CD4-positive, alpha-beta memory T cell (primary cell): Measurements from ENCODE around the gene OR6V1. TPM values are rescaled to one million over a fixed set of nuclear protein-coding genes. Genes with fewer than 3 reads are reported as not detected.

Source experiments
- CTCF ChIA-PET: fragments of 350-600 bp; sonication (Branson Sonifier 250); formaldehyde crosslinking; loops from one replicate; lab custom pipeline; 2021; ENCODE audit warnings: inconsistent platforms; ENCODE audit not compliant: partially characterized antibody; lab: Charles Lee
- POLR2A ChIA-PET: fragments of 350-600 bp; sonication (Branson Sonifier 250); formaldehyde crosslinking; loops from one replicate; lab custom pipeline; 2021; ENCODE audit not compliant: partially characterized antibody; lab: Charles Lee
- DNase-seq, 5 donors: peaks; one replicate each; pipeline versions ENCODE4 v3.0.0 to v3.0.0-alpha.2; 2020 to 2022; ENCODE audit warnings: mixed read lengths in 1 of 5
- H3K27ac ChIP-seq: one replicate; pipeline ENCODE4 v1.7.0; 2013; ENCODE audit warnings: low read depth, low read length
- H3K27me3 ChIP-seq: 2 replicates; pipeline ENCODE4 v1.7.0; 2013; ENCODE audit warnings: mild to moderate bottlenecking, low read length, moderate library complexity; ENCODE audit not compliant: insufficient read depth
- H3K36me3 ChIP-seq: 2 replicates; pipeline ENCODE4 v1.7.0; 2013; ENCODE audit warnings: mild to moderate bottlenecking, low read length, moderate library complexity; ENCODE audit not compliant: insufficient read depth
- H3K4me1 ChIP-seq: 2 replicates; pipeline ENCODE4 v1.7.0; 2013; ENCODE audit warnings: mild to moderate bottlenecking, low read length, moderate library complexity; ENCODE audit not compliant: insufficient read depth
- H3K4me3 ChIP-seq, 2 donors: one replicate each; pipeline ENCODE4 v1.7.0; 2013; ENCODE audit warnings: low read length in 2 of 2, mild to moderate bottlenecking in 1 of 2
- H3K9me3 ChIP-seq, 2 donors: one replicate each; pipeline ENCODE4 v1.7.0; 2013; ENCODE audit warnings: low read length in 2 of 2, control low read depth in 1 of 2; ENCODE audit not compliant: control insufficient read depth in 1 of 2
- H3K27ac Mint-ChIP-seq, 7 donors: one replicate each; pipeline ENCODE4 v1.8.0; 2020 to 2021; ENCODE audit warnings: mixed read lengths in 7 of 7, mild to moderate bottlenecking in 6 of 7, inconsistent platforms in 3 of 7, moderate library complexity in 3 of 7
- H3K27me3 Mint-ChIP-seq, 2 donors: one replicate each; pipeline ENCODE4 v1.8.0; 2020 to 2021; ENCODE audit warnings: mixed read lengths in 2 of 2
- H3K36me3 Mint-ChIP-seq, 2 donors: one replicate each; pipeline ENCODE4 v1.8.0; 2020 to 2021; ENCODE audit warnings: mixed read lengths in 2 of 2, inconsistent platforms in 1 of 2, mild to moderate bottlenecking in 1 of 2
- H3K4me1 Mint-ChIP-seq, 4 donors: one replicate each; pipeline ENCODE4 v1.8.0; 2020 to 2021; ENCODE audit warnings: mixed read lengths in 4 of 4, mild to moderate bottlenecking in 1 of 4
- H3K4me3 Mint-ChIP-seq, 8 donors: one replicate each; pipeline ENCODE4 v1.8.0; 2020 to 2021; ENCODE audit warnings: mixed read lengths in 8 of 8, mild to moderate bottlenecking in 7 of 8, moderate library complexity in 6 of 8, inconsistent platforms in 3 of 8
- H3K9me3 Mint-ChIP-seq, 8 donors: one replicate each; pipeline ENCODE4 v1.8.0; 2020 to 2021; ENCODE audit warnings: mixed read lengths in 8 of 8, mild to moderate bottlenecking in 5 of 8, inconsistent platforms in 3 of 8, moderate library complexity in 1 of 8
- intact Hi-C: fragments of 100-400 bp; cut with micrococcal nuclease; formaldehyde crosslinking; loops from one replicate; pipeline ENCODE4 v1.15.1; 2023
- polyA plus RNA-seq, 2 donors: library from polyadenylated mRNA; unstranded; fragments of 300-500 nt; fragmentation: Illumina TruSeq; gene quantifications; one replicate each; pipeline ENCODE4 v1.2.3, GENCODE V29; 2021
- total RNA-seq, 2 experiments: library from RNA; stranded (reverse); gene quantifications; one replicate each; pipeline ENCODE4 v1.2.3, GENCODE V29; 2021

The OR6V1 gene, protein sequence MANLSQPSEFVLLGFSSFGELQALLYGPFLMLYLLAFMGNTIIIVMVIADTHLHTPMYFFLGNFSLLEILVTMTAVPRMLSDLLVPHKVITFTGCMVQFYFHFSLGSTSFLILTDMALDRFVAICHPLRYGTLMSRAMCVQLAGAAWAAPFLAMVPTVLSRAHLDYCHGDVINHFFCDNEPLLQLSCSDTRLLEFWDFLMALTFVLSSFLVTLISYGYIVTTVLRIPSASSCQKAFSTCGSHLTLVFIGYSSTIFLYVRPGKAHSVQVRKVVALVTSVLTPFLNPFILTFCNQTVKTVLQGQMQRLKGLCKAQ
- not detected for total RNA-seq
- not detected for polyA plus RNA-seq

- Mint-ChIP-seq H3K27ac (no peak within 1 kb of the TSS), H3K27me3 (peaks cover 6 to 16% of the 10 kb centered on the region in 2 donors), H3K9me3 (peaks cover 0 to 2% (median 0%) of the 10 kb centered on the region in 8 donors), H3K4me1 (no peaks in the 10 kb centered on the region), H3K36me3 (no peaks in the 10 kb centered on the region), H3K4me3 (no peak within 1 kb of the TSS)
- Histone ChIP-seq H3K4me3 (no peak within 1 kb of the TSS), H3K27me3 (no peaks in the 10 kb centered on the region), H3K27ac (no peak within 1 kb of the TSS), H3K4me1 (no peaks in the 10 kb centered on the region), H3K9me3 (no peaks in the 10 kb centered on the region), H3K36me3 (no peaks in the 10 kb centered on the region)
- ChIA-PET CTCF (no interaction called here), POLR2A (no interaction called here)
- intact Hi-C loops: no loop called here
- no peak for DNase-seq
Observed at GRCh38 chr7:143052041-143052440, at the start of gene OR6V1. TSS of gene OR6V1 (plus strand) at chr7:143052341. CDS start at chr7:143052341, 0 bp downstream.

- intact Hi-C loops: loop anchor here (1.0 to 5.0 kb wide), 11 partner anchors 149 to 1028 kb away; no protein-coding TSS in a partner anchor
- H3K36me3 Mint-ChIP-seq: peaks cover 0 to 2% of the 10 kb centered on the region in 2 donors
- H3K9me3 ChIP-seq: no peaks in the 10 kb centered on the region
- H3K27me3 ChIP-seq: no peaks in the 10 kb centered on the region
- CTCF ChIA-PET: interaction anchor here (0.7 to 14.1 kb wide), 38 partner anchors 8 to 1026 kb away, joined by 3 to 291 read pairs (median 4); partner anchors contain the start of genes EPHB6 and TAS2R40
- peak overlapping the region; percentile 13 to 43 for H3K4me3 ChIP-seq
- peak overlapping the region; percentile 81 to 92 (median 88) for H3K4me3 Mint-ChIP-seq
- H3K9me3 Mint-ChIP-seq: peaks cover 0 to 2% (median 0%) of the 10 kb centered on the region in 8 donors
- H3K36me3 ChIP-seq: no peaks in the 10 kb centered on the region
- H3K4me1 Mint-ChIP-seq: peaks cover 7 to 13% (median 8%) of the 10 kb centered on the region in 4 donors
- POLR2A ChIA-PET: interaction anchor here (0.8 to 2.0 kb wide), 4 partner anchors 144 to 682 kb away, joined by 3 to 13 read pairs (median 4); no protein-coding TSS in a partner anchor
- H3K27me3 Mint-ChIP-seq: peaks cover 3 to 5% of the 10 kb centered on the region in 2 donors
- no peak overlapping the region for H3K27ac ChIP-seq
- no peak for DNase-seq
- peaks cover 8% of the 10 kb centered on the region for H3K4me1 ChIP-seq
- peak overlapping the region in 1 of 7 donors; percentile 77 for H3K27ac Mint-ChIP-seq
Observed at GRCh38 chr7:143002898-143003297, 49.2 kb upstream of the OR6V1 start.

DNA sequence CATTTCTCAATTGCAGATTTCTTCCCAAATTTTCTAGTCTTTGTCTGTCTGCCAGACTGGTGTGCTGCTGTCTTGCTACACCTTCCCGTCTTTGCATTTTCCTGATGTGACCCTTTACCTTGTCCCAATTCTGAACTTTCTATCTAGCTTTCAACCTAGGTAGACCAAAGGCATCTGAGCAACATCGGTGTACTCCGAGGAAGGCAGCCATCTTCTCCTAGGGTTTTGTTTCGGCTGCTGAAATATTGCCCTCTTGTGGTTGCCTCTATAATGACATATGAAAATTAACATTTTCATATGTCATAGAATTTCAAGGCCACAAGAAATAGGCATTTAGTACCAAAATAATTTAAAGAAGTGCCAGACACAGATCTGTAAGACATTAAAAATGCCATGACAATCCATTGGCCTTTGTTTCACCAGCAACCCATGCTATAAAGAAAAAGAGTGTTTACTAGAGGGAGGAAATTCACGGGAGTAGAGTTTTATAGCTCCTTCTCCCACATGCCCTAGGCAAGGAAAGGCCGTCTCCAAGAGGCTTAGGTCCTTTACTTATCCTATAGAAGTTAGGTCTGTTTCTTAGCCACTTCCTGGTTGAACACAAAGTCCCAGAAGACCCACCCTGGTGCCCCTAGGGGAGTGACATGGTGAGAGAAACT lies 48.6 kb upstream of the OR6V1 start:
- no peaks in the 10 kb centered on the region for H3K9me3 ChIP-seq
- H3K4me1 Mint-ChIP-seq: peaks cover 7 to 14% (median 9%) of the 10 kb centered on the region in 4 donors
- H3K4me3 Mint-ChIP-seq: peak overlapping the region; percentile 81 to 92 (median 88)
- H3K27me3 Mint-ChIP-seq: peaks cover 4 to 6% of the 10 kb centered on the region in 2 donors
- intact Hi-C loops: loop anchor here (1.0 to 5.0 kb wide), 11 partner anchors 149 to 1029 kb away; no protein-coding TSS in a partner anchor
- peak overlapping the region in 5 of 7 donors; percentile 60 to 83 (median 77) for H3K27ac Mint-ChIP-seq
- H3K4me1 ChIP-seq: peaks cover 8% of the 10 kb centered on the region
- no peaks in the 10 kb centered on the region for H3K27me3 ChIP-seq
- H3K36me3 ChIP-seq: no peaks in the 10 kb centered on the region
- peaks cover 0 to 2% of the 10 kb centered on the region in 2 donors for H3K36me3 Mint-ChIP-seq
- ChIA-PET POLR2A (interaction anchor here (0.7 to 2.0 kb wide), 5 partner anchors 145 to 683 kb away, joined by 3 to 13 read pairs (median 4); no protein-coding TSS in a partner anchor), CTCF (interaction anchor here (0.5 to 14.1 kb wide), 35 partner anchors 9 to 1027 kb away, joined by 3 to 291 read pairs (median 4); partner anchors contain the start of genes EPHB6 and TAS2R40)
- DNase-seq: peak; percentile 43 to 69 (median 67)
- H3K4me3 ChIP-seq: peak overlapping the region; percentile 13 to 43
- H3K9me3 Mint-ChIP-seq: peaks cover 0 to 2% (median 0%) of the 10 kb centered on the region in 8 donors
- no peak overlapping the region for H3K27ac ChIP-seq

DNA sequence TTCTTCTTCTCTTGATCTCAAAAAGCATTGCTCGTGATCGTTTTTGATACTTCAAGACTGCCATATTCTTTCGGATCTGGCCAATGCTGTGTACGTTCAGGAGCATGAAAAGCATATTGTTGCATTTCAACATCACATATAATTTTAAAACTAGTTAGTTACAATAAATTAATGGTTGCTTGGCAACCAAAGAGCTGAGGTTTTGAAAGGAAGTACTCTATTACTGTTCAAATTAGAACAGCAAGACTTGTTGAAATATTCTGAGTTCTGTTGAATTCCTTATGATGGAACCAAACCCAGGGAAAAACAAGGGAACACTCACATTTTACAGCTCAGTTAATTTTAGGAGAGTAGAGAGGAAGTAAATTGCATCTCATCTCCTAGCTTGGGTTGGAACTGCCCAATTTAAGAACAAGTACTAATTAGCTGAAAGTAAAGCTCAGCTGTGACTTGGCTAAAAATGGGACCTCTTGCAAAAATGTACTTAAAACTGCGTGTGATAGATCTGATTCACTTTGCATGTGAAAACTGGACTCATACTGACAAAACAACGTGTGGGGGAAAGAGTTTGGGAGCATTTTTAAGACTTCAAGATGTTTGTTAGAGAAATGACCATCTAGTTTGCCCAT lies 46.4 kb upstream of the OR6V1 start:
- Mint-ChIP-seq H3K9me3 (peaks cover 0 to 3% (median 0%) of the 10 kb centered on the region in 8 donors), H3K27ac (no peak overlapping the region), H3K4me3 (no peak overlapping the region), H3K4me1 (peaks cover 7 to 14% (median 9%) of the 10 kb centered on the region in 4 donors), H3K27me3 (peaks cover 4 to 6% of the 10 kb centered on the region in 2 donors), H3K36me3 (peaks cover 0 to 2% of the 10 kb centered on the region in 2 donors)
- no peaks in the 10 kb centered on the region for H3K9me3 ChIP-seq
- H3K4me3 ChIP-seq: no peak overlapping the region
- POLR2A ChIA-PET: interaction anchor here (1.5 kb wide), 1 partner anchor 209 kb away, joined by 5 read pairs; no protein-coding TSS in a partner anchor
- no peaks in the 10 kb centered on the region for H3K27me3 ChIP-seq
- intact Hi-C loops: no loop called here
- H3K36me3 ChIP-seq: no peaks in the 10 kb centered on the region
- H3K27ac ChIP-seq: no peak overlapping the region
- no peak for DNase-seq
- CTCF ChIA-PET: interaction anchor here (0.8 to 14.1 kb wide), 13 partner anchors 8 to 1029 kb away, joined by 3 to 291 read pairs (median 4); partner anchors contain the start of genes EPHB6 and TAS2R40
- H3K4me1 ChIP-seq: peaks cover 8% of the 10 kb centered on the region

DNA sequence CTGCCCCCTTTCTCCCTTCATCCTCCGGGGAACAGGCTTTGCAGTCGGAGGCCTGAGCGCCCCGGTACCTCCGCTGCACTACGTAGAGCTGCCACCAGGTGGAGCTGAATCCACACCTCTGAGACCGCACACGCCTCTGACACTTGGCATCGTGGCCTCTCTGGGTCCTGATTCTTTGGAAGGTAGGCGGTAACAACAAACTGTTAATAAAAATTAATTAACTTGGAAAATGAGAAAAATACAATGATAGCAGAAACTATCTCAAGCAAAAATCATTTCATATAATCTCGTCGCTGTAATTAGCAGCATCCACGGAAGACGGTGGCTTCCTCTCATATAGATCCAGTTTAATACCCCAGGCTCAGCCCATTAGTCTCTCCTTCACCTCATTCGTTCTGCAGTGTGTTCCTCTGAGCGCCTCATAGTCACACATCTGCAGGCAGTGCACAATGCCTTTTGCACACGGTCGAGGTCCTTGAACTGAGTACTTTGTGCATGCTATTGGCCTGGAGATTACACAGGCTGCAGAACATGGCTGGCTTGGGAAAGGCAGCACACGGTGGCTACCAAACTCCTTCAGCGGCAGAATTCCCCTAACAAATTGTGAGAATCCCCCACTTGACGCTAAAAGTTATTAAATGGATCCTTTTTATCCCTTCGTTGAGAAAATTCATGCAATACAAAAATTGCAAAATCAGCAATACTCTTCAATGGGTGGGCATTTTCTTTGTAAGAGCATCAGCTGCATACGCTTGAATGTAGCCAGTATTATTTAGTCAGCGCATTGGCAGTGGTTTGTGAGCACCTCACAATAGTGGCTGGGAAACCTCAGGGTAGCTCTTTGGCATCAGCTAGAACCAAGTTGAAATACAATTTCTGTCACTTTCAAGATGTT lies 43.9 kb upstream of the OR6V1 start:
- Mint-ChIP-seq H3K36me3 (peaks cover 0 to 2% of the 10 kb centered on the region in 2 donors), H3K27ac (peak overlapping the region in 2 of 7 donors; percentile 5 to 65), H3K9me3 (peaks cover 0 to 2% (median 0%) of the 10 kb centered on the region in 8 donors), H3K27me3 (peaks cover 6 to 7% of the 10 kb centered on the region in 2 donors), H3K4me1 (peaks cover 4 to 6% (median 6%) of the 10 kb centered on the region in 4 donors), H3K4me3 (peak overlapping the region in 1 of 8 donors; percentile 15)
- POLR2A ChIA-PET: no interaction called here
- intact Hi-C loops: loop anchor here (1.0 kb wide), 2 partner anchors 207 to 408 kb away; no protein-coding TSS in a partner anchor
- H3K4me3 ChIP-seq: no peak overlapping the region
- peak; percentile 69 to 80 (median 76) for DNase-seq
- CTCF ChIA-PET: interaction anchor here (0.6 to 14.1 kb wide), 15 partner anchors 9 to 1119 kb away, joined by 3 to 291 read pairs (median 4); partner anchors contain the start of gene TAS2R40
- H3K36me3 ChIP-seq: no peaks in the 10 kb centered on the region
- no peak overlapping the region for H3K27ac ChIP-seq
- no peaks in the 10 kb centered on the region for H3K9me3 ChIP-seq
- H3K27me3 ChIP-seq: no peaks in the 10 kb centered on the region
- H3K4me1 ChIP-seq: peaks cover 3% of the 10 kb centered on the region

DNA sequence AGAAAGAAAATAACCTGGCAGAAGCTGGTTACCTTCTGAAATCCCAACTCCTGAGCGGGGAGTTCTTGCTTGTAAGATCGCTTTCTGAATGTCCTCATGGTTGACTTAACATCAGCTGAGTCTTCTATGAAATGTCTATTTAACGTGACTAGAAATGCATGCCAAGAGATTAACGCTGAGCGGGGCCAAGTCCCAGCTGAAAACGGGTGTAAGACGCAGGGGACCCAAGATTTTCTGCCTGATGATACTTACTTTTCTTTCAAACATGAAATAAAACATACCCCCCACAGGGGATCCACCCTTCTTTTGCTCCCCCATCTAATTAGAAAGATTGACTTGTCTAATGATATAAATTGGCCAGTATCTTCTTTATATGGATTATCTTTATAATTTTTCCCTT lies 40.1 kb upstream of the OR6V1 start:
- Mint-ChIP-seq H3K27me3 (peaks cover 18 to 24% of the 10 kb centered on the region in 2 donors), H3K4me3 (no peak overlapping the region), H3K9me3 (peaks cover 0 to 1% (median 0%) of the 10 kb centered on the region in 8 donors), H3K4me1 (peaks cover 0 to 3% (median 3%) of the 10 kb centered on the region in 4 donors), H3K27ac (no peak overlapping the region), H3K36me3 (no peaks in the 10 kb centered on the region)
- Histone ChIP-seq H3K27me3 (no peaks in the 10 kb centered on the region), H3K9me3 (no peaks in the 10 kb centered on the region), H3K27ac (no peak overlapping the region), H3K4me3 (no peak overlapping the region), H3K36me3 (no peaks in the 10 kb centered on the region), H3K4me1 (no peaks in the 10 kb centered on the region)
- CTCF ChIA-PET: interaction anchor here (1.0 to 14.1 kb wide), 4 partner anchors 9 to 207 kb away, joined by 3 to 291 read pairs (median 7); partner anchors contain the start of gene TAS2R40
- DNase-seq: no peak
- intact Hi-C loops: no loop called here
- POLR2A ChIA-PET: no interaction called here
